Endothelial cell of umbilical vein (primary cell): ENCODE measurements around the gene SMOC2. TPM values are rescaled to one million over a fixed set of nuclear protein-coding genes. Genes with fewer than 3 reads are reported as not detected.

Source experiments
- BruUV-seq: library from RNA; stranded (reverse); fragments of 400-500 nt; replicated peaks from 2 replicates; lab custom pipeline; 2021; lab: Mats Ljungman, UMichigan
- CTCF ChIA-PET: fragments of 300-600, 350-600 bp; sonication (Branson Sonifier 250); formaldehyde crosslinking; loops from one replicate; lab custom pipeline; 2021; ENCODE audit warnings: antibody characterized with exemption, inconsistent platforms; lab: Charles Lee
- POLR2A ChIA-PET: fragments of 300-600, 350-600 bp; sonication (Branson Sonifier 250); formaldehyde crosslinking; loops from one replicate; lab custom pipeline; 2021; ENCODE audit warnings: antibody characterized with exemption, inconsistent platforms; lab: Charles Lee
- DNase-seq: peaks from one replicate; pipeline ENCODE4 v3.0.0-alpha.2; 2011; ENCODE audit warnings: low read depth, low spot score
- FAIRE-seq: peaks from 2 replicates; lab custom pipeline; 2011; peaks lifted over from hg19 to GRCh38; lab: Jason Lieb, UNC
- H2AFZ ChIP-seq: 2 replicates; pipeline ENCODE4 v1.6.0; 2012; ENCODE audit warnings: low read depth, low read length, control low read depth, inconsistent platforms
- H3K27ac ChIP-seq: 2 replicates; pipeline ENCODE4 v1.5.1; 2011; ENCODE audit warnings: low read depth, mild to moderate bottlenecking, control low read depth, low read length, moderate library complexity; ENCODE audit not compliant: insufficient read depth
- H3K27me3 ChIP-seq, 2 experiments: 2 replicates each; pipeline versions ENCODE4 v1.6.0 to v1.6.1; 2011; ENCODE audit warnings: low read length in 2 of 2, mixed read lengths in 1 of 2; ENCODE audit not compliant: control insufficient read depth in 2 of 2, insufficient read depth in 2 of 2
- H3K36me3 ChIP-seq, 2 experiments: 2 replicates in 1 of 2; 3 replicates in 1 of 2; pipeline ENCODE4 v1.5.1; 2011; ENCODE audit warnings: low read length in 2 of 2, mild to moderate bottlenecking in 1 of 2, moderate library complexity in 1 of 2; ENCODE audit not compliant: control insufficient read depth in 2 of 2, insufficient read depth in 2 of 2; ENCODE audit errors: extremely low read depth in 1 of 2
- H3K4me1 ChIP-seq: 3 replicates; pipeline ENCODE4 v1.5.1; 2011; ENCODE audit warnings: mild to moderate bottlenecking, low read length; ENCODE audit not compliant: control insufficient read depth, insufficient read depth; ENCODE audit errors: extremely low read depth
- H3K4me2 ChIP-seq: 2 replicates; pipeline ENCODE4 v1.6.1; 2011; ENCODE audit warnings: low read length, control low read depth, mixed read lengths; ENCODE audit not compliant: insufficient read depth
- H3K4me3 ChIP-seq, 3 experiments: fragments of 200-600 bp in 1 of 3; sonication (generic), shearing (Covaris generic) in 1 of 3; replicated peaks in 1 of 3; 2 replicates each; pipeline ENCODE4 v1.5.1; 2011 to 2016; ENCODE audit warnings: control low read depth in 3 of 3, low read length in 3 of 3, mild to moderate bottlenecking in 2 of 3, inconsistent platforms in 1 of 3, low read depth in 1 of 3, moderate library complexity in 1 of 3; ENCODE audit not compliant: insufficient read depth in 1 of 3
- H3K79me2 ChIP-seq: 2 replicates; pipeline ENCODE4 v1.6.0; 2012; ENCODE audit warnings: low read length, inconsistent platforms; ENCODE audit not compliant: control insufficient read depth, insufficient read depth
- H3K9ac ChIP-seq: replicated peaks from 2 replicates; pipeline ENCODE3; 2011; ENCODE audit warnings: low read length, control low read depth; ENCODE audit not compliant: insufficient read depth; ENCODE audit errors: extremely low read depth
- H3K9me1 ChIP-seq: replicated peaks from 3 replicates; pipeline ENCODE4 v1.6.0; 2011; ENCODE audit warnings: mild to moderate bottlenecking, low read length; ENCODE audit not compliant: control insufficient read depth, insufficient read depth; ENCODE audit errors: extremely low read depth
- H3K9me3 ChIP-seq: replicated peaks from 2 replicates; pipeline ENCODE4 v1.5.1; 2012; ENCODE audit warnings: low read length, inconsistent platforms; ENCODE audit not compliant: control insufficient read depth, insufficient read depth
- H4K20me1 ChIP-seq: replicated peaks from 2 replicates; pipeline ENCODE3; 2011; ENCODE audit warnings: mild to moderate bottlenecking, low read length; ENCODE audit not compliant: control insufficient read depth, insufficient read depth; ENCODE audit errors: extremely low read depth
- CTCF ChIP-seq, 2 donors: IDR thresholded peaks; 1 replicate in 1 of 2; 2 replicates in 1 of 2; pipeline ENCODE4 v1.5.1; 2011; ENCODE audit warnings: low read length in 2 of 2, mild to moderate bottlenecking in 2 of 2, moderate library complexity in 2 of 2, control low read depth in 1 of 2, inconsistent platforms in 1 of 2, low read depth in 1 of 2; ENCODE audit not compliant: insufficient read depth in 1 of 2; ENCODE audit errors: extremely low read depth in 1 of 2
- EZH2 ChIP-seq: IDR thresholded peaks from 2 replicates; pipeline ENCODE4 v1.6.1; 2012; ENCODE audit warnings: borderline replicate concordance, low read depth, mild to moderate bottlenecking, moderate library complexity, low read length, inconsistent platforms; ENCODE audit not compliant: severe bottlenecking
- FOS ChIP-seq: IDR thresholded peaks from 2 replicates; pipeline ENCODE4 v1.6.1; 2011; ENCODE audit warnings: mild to moderate bottlenecking, low read length, moderate library complexity, borderline replicate concordance; ENCODE audit not compliant: insufficient read depth
- GATA2 ChIP-seq: IDR thresholded peaks from 2 replicates; pipeline ENCODE4 v1.7.0; 2011; ENCODE audit warnings: low read depth, mild to moderate bottlenecking, moderate library complexity, mixed read lengths, low read length; ENCODE audit not compliant: insufficient read length, insufficient read depth
- JUN ChIP-seq: IDR thresholded peaks from 2 replicates; pipeline ENCODE4 v1.6.1; 2011; ENCODE audit warnings: borderline replicate concordance, low read depth; ENCODE audit not compliant: insufficient read length, insufficient read depth
- MAX ChIP-seq: IDR thresholded peaks from 2 replicates; pipeline ENCODE4 v1.6.1; 2011; ENCODE audit not compliant: insufficient read depth, insufficient read length
- MYC ChIP-seq: IDR thresholded peaks from one replicate; pipeline ENCODE4 v1.6.1; 2011; ENCODE audit warnings: mild to moderate bottlenecking, low read depth, low read length
- POLR2A ChIP-seq: IDR thresholded peaks from 2 replicates; pipeline ENCODE4 v1.6.1; 2012; ENCODE audit warnings: low read depth, mild to moderate bottlenecking, control low read depth, low read length
- POLR2AphosphoS5 ChIP-seq: IDR thresholded peaks from 2 replicates; pipeline ENCODE4 v1.6.1; 2012; ENCODE audit warnings: low read depth, mild to moderate bottlenecking, control low read depth, low read length, moderate library complexity; ENCODE audit not compliant: insufficient read depth
- dilution Hi-C: fragments of 300-500 bp; cut with MboI; formaldehyde crosslinking; loops from one replicate; pipeline ENCODE4 v1.15.0; 2019; ENCODE audit warnings: low sequenced_read_pairs; ENCODE audit not compliant: extremely low pct_ligation_motif_present
- intact Hi-C: fragments of 100-400 bp; cut with micrococcal nuclease; formaldehyde crosslinking; loops from one replicate; pipeline ENCODE4 v1.10.0; 2022
- polyA plus RNA-seq, 4 experiments: library from polyadenylated mRNA; depleted of rRNA in 3 of 4; stranded (reverse) in 3 of 4; unstranded in 1 of 4; fragments of >200 nt; gene quantifications; 2 replicates each; pipeline versions ENCODE4 v1.2.1 to v1.2.3, GENCODE V29; 2011 to 2012; ENCODE audit warnings: missing spikeins in 1 of 4
- total RNA-seq: library from RNA; stranded (reverse); gene quantifications from 2 replicates; pipeline ENCODE4 v1.2.3, GENCODE V29; 2021

The SMOC2 gene
- total and polyA plus RNA-seq, 2 donors (not counting 3 experiments of a cell fraction or from before 2014, with no cell fraction given) = not detected

GRCh38 chr6:168490757-168491156 is 49.8 kb downstream of the SMOC2 start:
- no peaks in the 10 kb centered on the region for H3K27me3 ChIP-seq
- POLR2A ChIA-PET = no interaction called here
- H2AFZ ChIP-seq = no peak overlapping the region
- no peak overlapping the region for H3K4me2 ChIP-seq
- no peaks in the 10 kb centered on the region for H3K9me3 ChIP-seq
- intact Hi-C loops (no loop called here), dilution Hi-C loops (no loop called here)
- no peaks in the 10 kb centered on the region for H3K79me2 ChIP-seq
- no peaks in the 10 kb centered on the region for H4K20me1 ChIP-seq
- H3K27ac ChIP-seq = no peak overlapping the region
- FAIRE-seq = no peak
- H3K36me3 ChIP-seq = no peaks in the 10 kb centered on the region
- CTCF ChIA-PET = no interaction called here
- H3K4me3 ChIP-seq = no peak overlapping the region
- no TSS peak for BruUV-seq
- DNase-seq = no peak
- no peak for TF ChIP-seq GATA2
- TF ChIP-seq EZH2 = no peak
- TF ChIP-seq MAX = no peak
- no peak for TF ChIP-seq POLR2A
- no peak for TF ChIP-seq CTCF (IDR thresholded peaks at IDR 0.05; ENCODE audit: extremely low read depth in 1 of 2, insufficient read depth in 1 of 2, low read depth in 1 of 2, low read length in 2 of 2)
- TF ChIP-seq FOS = no peak
- no peak for TF ChIP-seq JUN
- TF ChIP-seq POLR2AphosphoS5 = no peak
- no peak for TF ChIP-seq MYC
- no peak overlapping the region for H3K9ac ChIP-seq
- no peaks in the 10 kb centered on the region for H3K4me1 ChIP-seq
- H3K9me1 ChIP-seq = no peaks in the 10 kb centered on the region
